HCT116 (cell line): ENCODE results near the gene SLC10A7. TPM values are rescaled to one million over a fixed set of nuclear protein-coding genes. Genes with fewer than 3 reads are reported as not detected.

ENCODE experiments used
- ATAC-seq: fragments of 200-7000 bp; cut with Tn5 transposase; 2 replicates; pipeline ENCODE4 v1.9.1; 2020; ENCODE audit warnings: mild to moderate bottlenecking, moderate library complexity
- BruUV-seq: library from RNA; stranded (reverse); fragments of 400-500 nt; replicated peaks from 2 replicates; lab custom pipeline; 2021; lab: Mats Ljungman, UMichigan
- CTCF ChIA-PET: fragments of 300-600 bp; sonication (Branson Sonifier 250); formaldehyde crosslinking; loops from one replicate; lab custom pipeline; 2021; ENCODE audit warnings: antibody characterized with exemption; lab: Charles Lee
- POLR2A ChIA-PET: fragments of 300-600, 350-600 bp; sonication (Branson Sonifier 250); formaldehyde crosslinking; loops from one replicate; lab custom pipeline; 2021; ENCODE audit warnings: antibody characterized with exemption; lab: Charles Lee
- RAD21 ChIA-PET, 2 experiments: fragments of 300-600 bp; sonication (Branson Sonifier 250); formaldehyde crosslinking; loops; one replicate each; lab custom pipeline; 2023; ENCODE audit warnings: low total read pairs in 2 of 2; ENCODE audit not compliant: uncharacterized antibody in 2 of 2, unreplicated experiment in 2 of 2, low non-redundant PET in 1 of 2; lab: Charles Lee
- DNase-seq: peaks from one replicate; pipeline ENCODE4 v3.0.0-alpha.2; 2010; ENCODE audit warnings: low read depth, low spot score
- H2AFZ ChIP-seq: fragments of 200-600 bp; shearing (Covaris generic), sonication (generic); 2 replicates; pipeline ENCODE4 v1.6.1; 2017; ENCODE audit warnings: low read depth, mixed run types, mixed read lengths, antibody characterized with exemption, low read length; ENCODE audit not compliant: poor library complexity, severe bottlenecking
- H3K27ac ChIP-seq: 2 replicates; pipeline ENCODE4 v1.5.1; 2012; ENCODE audit warnings: low read depth, low read length
- H3K27me3 ChIP-seq: fragments of 200-600 bp; sonication (generic); 2 replicates; pipeline ENCODE4 v1.6.1; 2016; ENCODE audit warnings: mixed run types, low read length, mixed read lengths; ENCODE audit not compliant: insufficient read depth
- H3K36me3 ChIP-seq, 2 experiments: fragments of 200-500 bp in 1 of 2; fragments of 200-600 bp in 1 of 2; sonication (Bioruptor generic) in 1 of 2; sonication (generic) in 1 of 2; 2 replicates each; pipeline versions ENCODE4 v1.5.1 to v1.6.1; 2014 to 2016; ENCODE audit warnings: low read length in 2 of 2, inconsistent platforms in 1 of 2, mixed read lengths in 1 of 2, mixed run types in 1 of 2; ENCODE audit not compliant: insufficient read depth in 2 of 2, control insufficient read depth in 1 of 2
- H3K4me1 ChIP-seq, 2 experiments: fragments of 200-600 bp in 1 of 2; sonication (generic) in 1 of 2; 2 replicates each; pipeline versions ENCODE4 v1.5.1 to v1.6.1; 2012 to 2017; ENCODE audit warnings: low read length in 2 of 2, inconsistent platforms in 1 of 2, mild to moderate bottlenecking in 1 of 2, mixed read lengths in 1 of 2, mixed run types in 1 of 2, moderate library complexity in 1 of 2; ENCODE audit not compliant: insufficient read depth in 2 of 2, control insufficient read depth in 1 of 2
- H3K4me2 ChIP-seq: fragments of 200-600 bp; sonication (generic); 2 replicates; pipeline ENCODE4 v1.6.1; 2017; ENCODE audit warnings: mixed run types, low read length, mixed read lengths
- H3K4me3 ChIP-seq, 2 experiments: fragments of 200-600 bp in 1 of 2; sonication (generic) in 1 of 2; replicated peaks in 1 of 2; 2 replicates each; pipeline ENCODE4 v1.5.1; 2011 to 2016; ENCODE audit warnings: low read length in 2 of 2, control low read depth in 1 of 2, low read depth in 1 of 2, mild to moderate bottlenecking in 1 of 2, mixed read lengths in 1 of 2, mixed run types in 1 of 2
- H3K79me2 ChIP-seq: fragments of 200-600 bp; sonication (generic); 2 replicates; pipeline ENCODE4 v1.6.1; 2017; ENCODE audit warnings: mild to moderate bottlenecking, mixed run types, low read length, moderate library complexity, mixed read lengths; ENCODE audit not compliant: insufficient read depth
- H3K9ac ChIP-seq: fragments of 200-600 bp; sonication (generic); 2 replicates; pipeline ENCODE4 v1.6.1; 2016; ENCODE audit warnings: low read length, mixed read lengths
- H3K9me2 ChIP-seq: fragments of 200-600 bp; sonication (generic), shearing (Covaris generic); 2 replicates; pipeline ENCODE4 v1.6.1; 2017; ENCODE audit warnings: mixed run types, mild to moderate bottlenecking, moderate library complexity; ENCODE audit not compliant: insufficient read depth
- H3K9me3 ChIP-seq, 2 experiments: fragments of 200-500 bp in 1 of 2; fragments of 200-600 bp in 1 of 2; sonication (Bioruptor generic) in 1 of 2; sonication (generic) in 1 of 2; 2 replicates each; pipeline ENCODE4 v1.6.1; 2014 to 2017; ENCODE audit warnings: low read length in 2 of 2, mixed read lengths in 2 of 2, inconsistent platforms in 1 of 2, low read depth in 1 of 2, mild to moderate bottlenecking in 1 of 2, mixed run types in 1 of 2, moderate library complexity in 1 of 2; ENCODE audit not compliant: control insufficient read depth in 1 of 2, insufficient read depth in 1 of 2
- H4K20me1 ChIP-seq: fragments of 200-600 bp; sonication (generic), shearing (Covaris generic); 2 replicates; pipeline ENCODE4 v1.6.1; 2017; ENCODE audit warnings: mixed run types, mild to moderate bottlenecking, moderate library complexity; ENCODE audit not compliant: insufficient read depth
- CEBPB ChIP-seq: IDR thresholded peaks from 2 replicates; pipeline ENCODE4 v1.6.1; 2012; ENCODE audit warnings: low read depth
- EGR1 ChIP-seq: IDR thresholded peaks from 2 replicates; pipeline ENCODE4 v1.6.1; 2012; ENCODE audit warnings: low read depth
- EZH2 ChIP-seq: fragments of 200-600 bp; sonication (generic); IDR thresholded peaks from 2 replicates; pipeline ENCODE4 v1.6.1; 2017; ENCODE audit warnings: antibody characterized with exemption, mixed run types
- EZH2phosphoT487 ChIP-seq: fragments of 200-600 bp; IDR thresholded peaks from 2 replicates; pipeline ENCODE4 v1.6.1; 2018; ENCODE audit warnings: antibody characterized with exemption, borderline replicate concordance
- FOSL1 ChIP-seq: IDR thresholded peaks from 2 replicates; pipeline ENCODE4 v1.6.1; 2012; ENCODE audit warnings: low read depth
- JUND ChIP-seq: IDR thresholded peaks from 2 replicates; pipeline ENCODE4 v1.6.1; 2012
- POLR2AphosphoS5 ChIP-seq: IDR thresholded peaks from 2 replicates; pipeline ENCODE4 v1.6.1; 2011; ENCODE audit warnings: mild to moderate bottlenecking, low read depth, low read length, moderate library complexity
- SP1 ChIP-seq: IDR thresholded peaks from 2 replicates; pipeline ENCODE4 v1.6.1; 2012; ENCODE audit warnings: low read depth
- TCF7L2 ChIP-seq: IDR thresholded peaks from 2 replicates; pipeline ENCODE4 v1.7.0; 2011; ENCODE audit warnings: borderline replicate concordance, inconsistent platforms; ENCODE audit not compliant: insufficient read depth, insufficient read length; ENCODE audit errors: extremely low read depth
- intact Hi-C: fragments of 100-400 bp; cut with micrococcal nuclease; formaldehyde crosslinking; loops from 2 replicates; pipeline ENCODE4 v1.10.0; 2022
- total RNA-seq: library from RNA; stranded (reverse); gene quantifications from one replicate; pipeline ENCODE4 v1.2.1, GENCODE V29; 2021; ENCODE audit not compliant: unreplicated experiment
- TF ChIP-seq, protein P1 (sequence below), 3 experiments: fragments of 200-600 bp in 1 of 3; sonication (generic) in 1 of 3; IDR thresholded peaks in 2 of 3; conservative IDR thresholded peaks in 1 of 3; 2 replicates each; pipeline ENCODE4 v1.5.1; 2012 to 2017; ENCODE audit warnings: low read depth in 2 of 3, low read length in 2 of 3, antibody characterized with exemption in 1 of 3, borderline replicate concordance in 1 of 3, control low read depth in 1 of 3, mild to moderate bottlenecking in 1 of 3, mixed read lengths in 1 of 3, mixed run types in 1 of 3, moderate library complexity in 1 of 3; ENCODE audit not compliant: insufficient read depth in 1 of 3
- TF ChIP-seq, protein P2 (sequence below): IDR thresholded peaks from 2 replicates; pipeline ENCODE4 v1.6.1; 2012; ENCODE audit warnings: low read depth
- TF ChIP-seq, protein P3 (sequence below): IDR thresholded peaks from 2 replicates; pipeline ENCODE4 v1.6.1; 2011; ENCODE audit warnings: mild to moderate bottlenecking, low read length, moderate library complexity; ENCODE audit not compliant: insufficient replicate concordance; ENCODE audit errors: extremely low read depth

The SLC10A7 gene
- total RNA-seq, 1 experiment from 2014 or later = 5.5 TPM

DNA sequence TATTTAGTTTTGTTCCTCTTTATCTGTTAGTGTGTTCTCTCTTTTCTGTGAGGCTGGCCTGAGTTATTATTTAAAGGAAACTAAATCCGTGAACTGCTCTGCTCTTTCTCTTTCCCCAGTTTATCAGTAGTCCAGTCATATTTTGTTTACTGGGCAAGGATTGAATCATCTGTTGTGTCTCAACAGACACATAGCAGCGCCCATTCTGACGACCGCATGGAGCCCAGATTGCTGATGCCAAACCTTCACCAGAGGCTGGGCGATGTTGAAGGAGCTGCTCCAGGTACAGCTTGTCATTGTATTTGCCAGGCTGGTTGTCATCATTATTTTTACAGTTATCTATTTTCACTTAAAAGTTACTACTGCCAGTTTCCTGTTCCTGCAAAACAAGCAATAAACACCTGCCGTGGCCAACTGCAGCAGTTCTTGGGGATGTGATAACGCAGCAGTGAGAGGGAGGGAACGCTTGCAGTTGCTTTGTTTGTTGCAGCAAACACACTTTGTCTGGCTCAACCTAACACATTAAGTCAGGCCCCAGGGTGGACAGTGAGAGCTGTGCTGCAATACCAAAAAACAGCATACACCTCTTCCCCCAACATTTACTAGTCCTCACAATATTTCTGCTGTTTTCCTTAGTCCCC lies 297.3 kb downstream of the SLC10A7 start (continued):
- TF ChIP-seq, protein P1, sequence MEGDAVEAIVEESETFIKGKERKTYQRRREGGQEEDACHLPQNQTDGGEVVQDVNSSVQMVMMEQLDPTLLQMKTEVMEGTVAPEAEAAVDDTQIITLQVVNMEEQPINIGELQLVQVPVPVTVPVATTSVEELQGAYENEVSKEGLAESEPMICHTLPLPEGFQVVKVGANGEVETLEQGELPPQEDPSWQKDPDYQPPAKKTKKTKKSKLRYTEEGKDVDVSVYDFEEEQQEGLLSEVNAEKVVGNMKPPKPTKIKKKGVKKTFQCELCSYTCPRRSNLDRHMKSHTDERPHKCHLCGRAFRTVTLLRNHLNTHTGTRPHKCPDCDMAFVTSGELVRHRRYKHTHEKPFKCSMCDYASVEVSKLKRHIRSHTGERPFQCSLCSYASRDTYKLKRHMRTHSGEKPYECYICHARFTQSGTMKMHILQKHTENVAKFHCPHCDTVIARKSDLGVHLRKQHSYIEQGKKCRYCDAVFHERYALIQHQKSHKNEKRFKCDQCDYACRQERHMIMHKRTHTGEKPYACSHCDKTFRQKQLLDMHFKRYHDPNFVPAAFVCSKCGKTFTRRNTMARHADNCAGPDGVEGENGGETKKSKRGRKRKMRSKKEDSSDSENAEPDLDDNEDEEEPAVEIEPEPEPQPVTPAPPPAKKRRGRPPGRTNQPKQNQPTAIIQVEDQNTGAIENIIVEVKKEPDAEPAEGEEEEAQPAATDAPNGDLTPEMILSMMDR (IDR thresholded peaks at IDR 0.05 in 2 of 3, conservative IDR thresholded peaks at IDR 0.05 in 1 of 3; ENCODE audit: borderline replicate concordance in 1 of 3, insufficient read depth in 1 of 3, low read depth in 2 of 3, low read length in 2 of 3) = no peak
- TF ChIP-seq EGR1 = no peak
- TF ChIP-seq EZH2 = no peak
- TF ChIP-seq, protein P2, sequence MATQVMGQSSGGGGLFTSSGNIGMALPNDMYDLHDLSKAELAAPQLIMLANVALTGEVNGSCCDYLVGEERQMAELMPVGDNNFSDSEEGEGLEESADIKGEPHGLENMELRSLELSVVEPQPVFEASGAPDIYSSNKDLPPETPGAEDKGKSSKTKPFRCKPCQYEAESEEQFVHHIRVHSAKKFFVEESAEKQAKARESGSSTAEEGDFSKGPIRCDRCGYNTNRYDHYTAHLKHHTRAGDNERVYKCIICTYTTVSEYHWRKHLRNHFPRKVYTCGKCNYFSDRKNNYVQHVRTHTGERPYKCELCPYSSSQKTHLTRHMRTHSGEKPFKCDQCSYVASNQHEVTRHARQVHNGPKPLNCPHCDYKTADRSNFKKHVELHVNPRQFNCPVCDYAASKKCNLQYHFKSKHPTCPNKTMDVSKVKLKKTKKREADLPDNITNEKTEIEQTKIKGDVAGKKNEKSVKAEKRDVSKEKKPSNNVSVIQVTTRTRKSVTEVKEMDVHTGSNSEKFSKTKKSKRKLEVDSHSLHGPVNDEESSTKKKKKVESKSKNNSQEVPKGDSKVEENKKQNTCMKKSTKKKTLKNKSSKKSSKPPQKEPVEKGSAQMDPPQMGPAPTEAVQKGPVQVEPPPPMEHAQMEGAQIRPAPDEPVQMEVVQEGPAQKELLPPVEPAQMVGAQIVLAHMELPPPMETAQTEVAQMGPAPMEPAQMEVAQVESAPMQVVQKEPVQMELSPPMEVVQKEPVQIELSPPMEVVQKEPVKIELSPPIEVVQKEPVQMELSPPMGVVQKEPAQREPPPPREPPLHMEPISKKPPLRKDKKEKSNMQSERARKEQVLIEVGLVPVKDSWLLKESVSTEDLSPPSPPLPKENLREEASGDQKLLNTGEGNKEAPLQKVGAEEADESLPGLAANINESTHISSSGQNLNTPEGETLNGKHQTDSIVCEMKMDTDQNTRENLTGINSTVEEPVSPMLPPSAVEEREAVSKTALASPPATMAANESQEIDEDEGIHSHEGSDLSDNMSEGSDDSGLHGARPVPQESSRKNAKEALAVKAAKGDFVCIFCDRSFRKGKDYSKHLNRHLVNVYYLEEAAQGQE = no peak

DNA sequence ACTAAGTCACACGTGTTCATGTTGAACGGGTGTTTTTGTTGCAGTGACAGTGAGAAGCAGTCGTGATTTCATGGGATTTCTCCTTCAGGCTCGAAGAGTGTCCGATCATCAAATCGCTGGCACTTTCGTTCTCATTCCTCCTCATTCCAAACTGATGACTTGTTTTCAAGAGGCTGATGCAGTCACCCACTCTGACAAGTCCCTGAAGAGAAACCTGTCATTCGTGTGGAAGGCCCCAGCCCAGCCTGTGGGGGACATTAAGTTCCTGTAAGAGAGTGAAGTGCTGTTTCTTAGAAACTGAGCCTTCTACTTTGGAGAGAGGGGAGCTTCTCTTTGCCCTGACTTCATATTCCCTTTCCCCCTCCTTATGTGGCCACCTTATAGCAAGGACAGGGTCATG lies 299.4 kb downstream of the SLC10A7 start:
- H4K20me1 ChIP-seq = no peaks in the 10 kb centered on the region
- ChIA-PET RAD21 (no interaction called here), CTCF (no interaction called here), POLR2A (no interaction called here)
- H3K79me2 ChIP-seq = no peaks in the 10 kb centered on the region
- H3K27me3 ChIP-seq = no peaks in the 10 kb centered on the region
- H3K27ac ChIP-seq = no peak overlapping the region
- peak overlapping the region; percentile 63 for H3K4me2 ChIP-seq
- intact Hi-C loops = no loop called here
- H3K4me1 ChIP-seq = peaks cover 0 to 8% of the 10 kb centered on the region in 2 experiments; a peak in 2 of 4 replicates
- BruUV-seq = no TSS peak
- TF ChIP-seq SP1 (0 out of 2 replicates have a peak, but pooled peaks have one; percentile 16), POLR2AphosphoS5 (no peak), CEBPB (no peak), FOSL1 (peak; percentile 38; the same call in 1 of the 2 replicates), EZH2 (no peak), JUND (peak; percentile 8; the same call in 1 of the 2 replicates), EZH2phosphoT487 (no peak), TCF7L2 (no peak)
- TF ChIP-seq, protein P3, sequence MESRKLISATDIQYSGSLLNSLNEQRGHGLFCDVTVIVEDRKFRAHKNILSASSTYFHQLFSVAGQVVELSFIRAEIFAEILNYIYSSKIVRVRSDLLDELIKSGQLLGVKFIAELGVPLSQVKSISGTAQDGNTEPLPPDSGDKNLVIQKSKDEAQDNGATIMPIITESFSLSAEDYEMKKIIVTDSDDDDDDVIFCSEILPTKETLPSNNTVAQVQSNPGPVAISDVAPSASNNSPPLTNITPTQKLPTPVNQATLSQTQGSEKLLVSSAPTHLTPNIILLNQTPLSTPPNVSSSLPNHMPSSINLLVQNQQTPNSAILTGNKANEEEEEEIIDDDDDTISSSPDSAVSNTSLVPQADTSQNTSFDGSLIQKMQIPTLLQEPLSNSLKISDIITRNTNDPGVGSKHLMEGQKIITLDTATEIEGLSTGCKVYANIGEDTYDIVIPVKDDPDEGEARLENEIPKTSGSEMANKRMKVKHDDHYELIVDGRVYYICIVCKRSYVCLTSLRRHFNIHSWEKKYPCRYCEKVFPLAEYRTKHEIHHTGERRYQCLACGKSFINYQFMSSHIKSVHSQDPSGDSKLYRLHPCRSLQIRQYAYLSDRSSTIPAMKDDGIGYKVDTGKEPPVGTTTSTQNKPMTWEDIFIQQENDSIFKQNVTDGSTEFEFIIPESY = no peak
- no peak overlapping the region for H3K9ac ChIP-seq
- no peaks in the 10 kb centered on the region for H3K9me2 ChIP-seq
- H3K36me3 ChIP-seq = no peaks in the 10 kb centered on the region
- no peaks in the 10 kb centered on the region for H3K9me3 ChIP-seq
- no peak for DNase-seq
- peak overlapping the region in 1 of 2 experiments; percentile 19; a peak in 1 of 4 replicates for H3K4me3 ChIP-seq
- peak overlapping the region; percentile 56 for H2AFZ ChIP-seq
- ATAC-seq = peak; percentile 64
